Measurements from ENCODE around the gene FXR2.
A peak's percentile ranks its signal among the peaks of the same experiment; 100 is the strongest.
"Not testable (repeated sequence)": the region's sequence is repeated elsewhere in the genome, so short reads cannot be mapped to it uniquely, and the experiment has no call there.

Gene FXR2

DNA sequence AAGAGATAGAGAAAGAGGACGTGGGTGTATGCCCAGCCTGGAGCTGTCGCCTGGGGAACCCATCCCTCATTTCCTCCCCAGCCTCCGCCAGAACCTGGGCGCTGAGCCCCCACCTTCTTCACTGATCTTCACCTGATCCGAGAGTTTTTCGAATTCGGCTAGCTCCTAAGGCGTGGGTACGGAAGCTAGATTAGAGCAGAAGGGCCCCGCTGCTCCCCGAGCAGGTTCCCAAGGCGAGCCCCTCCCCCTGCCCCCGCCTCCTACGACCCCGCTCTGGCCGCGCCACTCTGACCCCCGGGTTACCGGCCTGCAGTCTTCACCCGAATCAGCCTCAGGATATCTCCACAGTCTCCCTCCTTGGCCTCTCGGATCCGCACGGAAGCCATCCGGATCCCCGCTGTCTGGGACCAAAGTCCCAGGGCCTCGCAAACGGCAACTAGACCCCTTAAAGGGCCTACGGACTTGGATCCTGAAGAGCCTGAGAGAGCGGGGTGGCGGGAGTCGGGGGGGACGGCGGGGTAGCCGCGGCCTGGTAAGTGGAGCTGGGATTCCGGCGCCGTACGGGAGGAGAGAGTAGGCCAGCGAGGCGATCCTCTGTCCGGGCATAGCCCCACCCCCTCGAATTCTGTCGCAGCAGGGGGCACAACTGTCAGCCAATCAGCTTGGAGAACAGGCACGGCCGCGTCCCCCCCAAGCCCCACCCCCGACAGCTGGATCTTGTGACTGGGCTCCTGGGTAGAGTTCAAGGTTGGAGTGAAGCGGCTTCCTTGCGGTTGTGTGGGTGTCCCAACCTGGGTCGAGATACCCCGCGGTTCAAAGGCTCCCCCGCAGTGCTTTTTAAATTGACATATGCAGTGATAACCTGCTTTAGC is 12.8 kb upstream of the FXR2 start, which contains the start of gene SAT2:
Gene SAT2, minus strand, starts transcription at position 572 of the 872 bp plus-strand sequence. Its CDS starts 186 bp downstream, at position 386.
- peak; percentile 88 for DNase-seq

DNA sequence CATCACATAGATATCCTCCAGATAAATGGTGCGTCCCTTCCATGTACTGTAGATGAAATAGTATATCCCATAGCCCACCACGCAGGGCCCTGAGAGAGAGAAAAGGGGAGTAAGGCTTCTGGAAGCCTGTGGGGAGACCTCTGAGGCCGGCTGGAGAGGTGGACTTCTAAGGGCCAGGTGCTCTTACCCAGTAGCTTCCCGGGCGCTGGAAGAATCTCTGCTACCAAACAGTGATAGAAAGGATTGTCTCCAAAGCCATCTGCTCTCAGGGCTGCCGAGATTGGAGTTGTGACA is 12.2 kb upstream of the FXR2 start:
- no peak for DNase-seq

- no peak for DNase-seq
Measured at GRCh38 chr17:7626307-7626706, 11.6 kb upstream of the FXR2 start.

DNA sequence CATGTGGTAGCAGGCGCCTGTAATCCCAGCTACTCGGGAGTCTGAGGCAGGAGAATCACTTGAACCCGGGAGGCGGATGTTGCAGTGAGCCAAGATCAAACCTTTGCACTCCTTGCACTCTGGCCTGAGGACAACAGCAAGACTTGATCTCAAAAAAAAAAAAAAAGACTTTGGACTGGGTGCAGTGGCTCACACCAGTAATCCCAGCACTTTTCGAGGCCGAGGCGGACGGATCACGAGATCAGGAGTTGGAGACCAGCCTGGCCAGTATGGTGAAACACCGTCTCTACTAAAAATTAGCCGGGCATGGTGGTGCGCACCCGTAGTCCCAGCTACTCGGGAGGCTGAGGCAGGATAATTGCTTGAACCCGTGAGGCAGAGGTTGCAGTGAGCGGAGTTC is 11.1 kb upstream of the FXR2 start:
- not testable (repeated sequence) for DNase-seq

- no peak for DNase-seq
Measured at GRCh38 chr17:7623661-7624060, 9.0 kb upstream of the FXR2 start.

GRCh38 chr17:7620835-7621234 is 6.1 kb upstream of the FXR2 start:
- no peak for DNase-seq

DNA sequence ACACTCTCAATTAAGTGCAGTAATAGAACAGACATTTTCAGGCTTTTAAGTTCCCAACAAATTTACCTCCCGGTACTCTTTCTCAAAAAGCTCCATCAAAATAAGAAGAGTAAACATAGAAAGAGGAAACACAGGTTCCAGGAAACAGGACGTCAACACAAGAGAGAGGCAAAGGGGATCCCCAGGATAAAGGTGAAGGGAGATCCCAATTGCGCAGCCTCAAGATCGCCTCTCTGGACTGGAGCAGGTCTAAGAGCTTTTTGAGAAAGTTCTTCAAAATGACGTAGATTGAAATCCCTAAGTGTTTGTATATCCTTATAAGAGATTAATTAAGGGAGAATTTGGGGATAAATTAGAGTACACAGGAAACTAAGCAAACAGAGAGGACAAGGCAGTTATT is 3.9 kb upstream of the FXR2 start:
- DNase-seq = no peak

DNA sequence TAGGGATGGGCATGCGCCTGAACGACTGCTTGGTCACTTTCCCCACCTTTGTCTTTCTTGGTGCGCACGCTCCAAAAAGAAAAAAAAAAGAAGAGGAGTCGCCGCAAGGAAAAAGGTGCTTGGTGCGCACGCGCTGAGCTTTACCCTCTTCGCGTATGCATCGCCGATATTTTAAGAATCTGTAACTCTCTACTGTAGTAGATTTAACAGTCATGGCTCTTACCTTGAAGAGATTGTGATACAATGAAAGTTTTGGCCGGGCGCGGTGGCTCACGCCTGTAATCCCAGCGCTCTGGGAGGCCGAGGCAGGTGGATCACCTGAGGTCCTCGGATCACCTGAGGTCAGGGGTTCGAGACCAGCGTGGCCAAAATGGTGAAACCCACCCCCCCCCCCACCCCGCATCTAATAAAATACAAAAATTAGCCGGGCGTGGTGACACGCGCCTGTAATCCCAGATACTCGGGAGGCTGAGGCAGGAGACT is 609 bp upstream of the FXR2 start:
- DNase-seq = no peak

GRCh38 chr17:7613769-7614424 is 800 bp downstream of the FXR2 start:
- DNase-seq = no peak

DNA sequence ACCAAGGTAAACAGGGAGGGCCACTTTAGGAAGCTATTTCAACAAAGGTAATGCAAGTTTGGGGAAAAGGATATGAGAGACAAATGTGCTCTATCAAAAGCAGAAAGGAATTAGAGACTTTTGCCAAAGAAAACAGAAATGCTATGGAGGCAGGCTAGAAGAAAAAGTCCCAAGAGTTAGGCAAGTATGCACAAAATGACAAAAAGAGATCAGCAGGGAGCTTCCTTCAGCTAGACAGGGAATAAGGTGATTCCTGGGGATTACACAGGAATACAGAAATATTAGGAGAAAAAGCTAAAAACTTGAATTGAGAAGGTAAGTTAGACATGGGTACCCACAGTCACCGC is 2.4 kb downstream of the FXR2 start:
- DNase-seq = no peak

DNA sequence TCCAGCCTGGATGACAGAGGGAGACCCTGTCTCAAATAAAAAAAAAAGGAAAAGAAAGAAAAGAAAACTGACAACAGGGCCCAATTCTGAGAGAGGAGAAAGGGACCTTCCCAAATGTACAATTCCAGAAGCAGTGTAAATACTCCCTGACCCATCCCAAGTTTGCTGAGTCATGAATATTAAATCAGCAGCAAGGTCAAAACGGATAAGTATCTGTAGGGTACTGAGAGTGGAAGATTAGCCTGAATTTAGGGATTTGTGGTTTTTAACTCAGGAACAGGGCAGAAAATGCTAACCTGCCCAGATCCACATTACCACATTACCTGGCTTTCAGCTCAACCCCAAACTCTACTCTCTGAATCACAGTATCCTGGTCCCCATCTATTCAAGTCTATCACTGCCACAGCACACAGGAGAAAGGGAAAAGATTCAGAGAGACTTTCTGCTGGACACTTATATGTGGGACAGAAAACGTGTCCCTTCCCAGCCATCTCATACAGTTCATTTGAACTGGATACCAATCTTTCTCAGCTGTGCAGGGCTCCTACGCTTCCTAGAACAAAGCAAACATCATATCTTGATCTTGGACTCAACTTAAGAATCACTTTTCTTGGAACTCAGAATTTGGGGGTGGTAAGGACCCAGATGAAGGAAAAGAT is 2.9 kb downstream of the FXR2 start:
- DNase-seq = no peak

- DNase-seq = no peak
Measured at GRCh38 chr17:7610641-7611040, 4.1 kb downstream of the FXR2 start.

DNA sequence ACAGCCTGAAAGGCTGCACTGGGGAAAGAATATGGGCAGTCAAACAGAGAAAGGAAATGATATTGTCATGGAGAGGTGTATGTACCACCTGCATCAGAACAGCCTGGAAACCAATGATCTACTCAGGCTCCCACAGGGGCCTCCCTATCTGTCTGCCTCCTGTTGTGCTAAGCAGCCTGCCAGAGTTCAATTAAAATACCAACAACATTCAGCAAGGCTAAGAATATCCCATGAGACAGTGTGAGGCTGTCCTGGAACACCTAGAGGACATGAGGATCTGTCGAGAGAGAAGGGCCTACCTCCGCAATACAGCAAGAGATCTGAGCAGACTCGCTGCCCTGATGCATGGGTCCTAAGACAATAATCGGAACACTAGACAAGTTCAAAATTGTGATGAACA is 8.4 kb downstream of the FXR2 start:
- DNase-seq = no peak

- not testable (repeated sequence) for DNase-seq
Measured at GRCh38 chr17:7597561-7597960, 17.1 kb downstream of the FXR2 start.

GRCh38 chr17:7593296-7593695 is 21.4 kb downstream of the FXR2 start:
- no peak for DNase-seq

DNA sequence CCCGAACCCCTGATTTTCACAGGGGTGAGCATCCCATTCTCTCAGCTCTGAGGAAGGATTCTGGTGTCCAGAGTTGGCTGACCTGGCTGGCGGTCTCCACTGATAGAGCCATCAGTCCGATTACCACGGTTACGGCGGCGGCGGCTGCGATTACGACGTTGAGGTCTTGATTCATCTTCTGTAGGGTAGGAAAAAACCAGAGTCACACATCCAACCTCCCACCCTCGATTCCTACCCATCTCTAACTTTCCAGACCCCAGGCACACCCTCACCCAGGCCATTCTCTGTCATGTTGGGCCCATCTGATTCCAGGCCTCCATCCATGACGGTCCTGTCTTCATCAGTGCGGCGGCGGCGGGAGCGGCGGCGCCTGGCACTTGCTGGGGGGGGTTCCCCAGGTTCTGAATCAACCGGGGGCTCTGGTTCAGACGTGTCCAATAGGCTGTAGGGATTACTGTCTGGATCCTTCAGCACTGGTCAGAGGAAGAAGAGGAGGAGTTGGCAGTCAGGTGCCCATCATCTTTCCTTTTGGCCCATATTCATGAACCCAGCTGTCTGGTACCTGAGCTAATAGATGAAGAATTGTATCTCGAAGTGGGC is 22.2 kb downstream of the FXR2 start:
- DNase-seq = no peak

- no peak for DNase-seq
Measured at GRCh38 chr17:7591596-7591995, 23.1 kb downstream of the FXR2 start.

GRCh38 chr17:7590743-7591142 is 24.0 kb downstream of the FXR2 start:
- no peak for DNase-seq

- DNase-seq = no peak
Measured at GRCh38 chr17:7589891-7590691, 24.6 kb downstream of the FXR2 start, which contains the start of gene SOX15. Gene SOX15 (minus strand): TSS chr17:7590094. CDS start chr17:7589676, 418 bp downstream.

GRCh38 chr17:7589204-7589868 is 25.4 kb downstream of the FXR2 start:
- peak; percentile 77 for DNase-seq

DNA sequence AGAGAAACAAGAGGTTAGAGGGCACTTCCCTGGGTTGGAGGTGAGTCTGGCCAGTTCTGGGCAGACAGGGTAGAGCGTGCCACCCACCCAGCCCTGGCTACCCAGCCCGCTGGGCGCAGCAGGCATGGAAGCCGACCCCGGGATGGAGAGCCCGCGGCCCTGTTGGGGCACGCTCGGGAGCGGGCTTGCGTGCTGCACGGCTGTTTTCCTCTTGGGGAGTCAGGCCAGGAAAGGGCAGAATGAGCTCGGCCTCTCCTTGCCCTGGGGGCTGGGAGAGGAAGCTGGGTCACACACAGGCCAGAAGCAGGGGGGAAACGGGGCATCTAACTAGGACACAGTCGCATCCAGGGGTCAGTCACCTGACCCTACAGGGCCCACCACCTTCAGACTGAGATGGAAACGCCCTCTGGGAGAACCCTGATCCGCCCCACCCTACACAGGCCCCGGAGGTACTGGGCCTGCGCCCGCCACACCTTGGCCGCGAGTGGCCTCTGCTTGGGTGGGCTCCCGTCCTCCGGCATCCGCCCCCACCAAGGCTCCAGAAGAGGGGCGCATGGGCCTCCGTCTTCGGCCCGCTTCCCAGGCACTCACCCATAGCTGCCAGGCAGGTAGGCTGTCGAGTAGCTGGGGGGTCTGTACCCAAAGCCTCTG is 26.0 kb downstream of the FXR2 start:
- no peak for DNase-seq

Measured in stimulated activated CD8-positive, alpha-beta memory T cell treated with anti-CD3 and anti-CD28 coated beads, Interleukin-4, amount 100 ng/mL, for 48 hours (primary cell).